ENCODE results near the gene KIAA0930.

GRCh38 chr22:45208696-45208992, 32.0 kb downstream of the KIAA0930 start:
- TF ChIP-seq POLR2A (IDR thresholded peaks at IDR 0.05; ENCODE audit: low read length), result no peak
- no peak for TF ChIP-seq GATA1 (IDR thresholded peaks at IDR 0.05; ENCODE audit: low read depth, low read length)

Measured in erythroblast (primary cell).